Ovary (tissue), 9 donors: ENCODE data around the gene RYR1. TPM values are rescaled to one million over a fixed set of nuclear protein-coding genes. Genes with fewer than 3 reads are reported as not detected.

Experiments
- DNase-seq, 5 donors: peaks; one replicate each; pipeline ENCODE4 v3.0.0-alpha.2; 2019 to 2020
- H3K27ac ChIP-seq, 2 donors: fragments of 200-600 bp; one replicate each; pipeline versions ENCODE4 v1.5.1 to v1.8.0; 2019 to 2022
- H3K27me3 ChIP-seq: fragments of 200-600 bp; one replicate; pipeline ENCODE4 v1.8.0; 2022
- H3K36me3 ChIP-seq: fragments of 200-600 bp; sonication (generic); one replicate; pipeline ENCODE4 v1.5.1; 2019
- H3K4me1 ChIP-seq: one replicate; pipeline ENCODE4 v1.8.1; 2013; ENCODE audit warnings: mild to moderate bottlenecking, moderate library complexity; ENCODE audit not compliant: insufficient read depth
- H3K4me3 ChIP-seq: fragments of 200-600 bp; sonication (generic); one replicate; pipeline ENCODE4 v1.5.1; 2017
- H3K9me3 ChIP-seq, 2 donors: fragments of 200-600 bp in 1 of 2; sonication (generic) in 1 of 2; one replicate each; pipeline versions ENCODE4 v1.5.1 to v1.8.1; 2013 to 2019; ENCODE audit warnings: mild to moderate bottlenecking in 1 of 2, moderate library complexity in 1 of 2
- CTCF ChIP-seq, 3 donors: fragments of 450-650 bp in 2 of 3; fragments of 200-600 bp in 1 of 3; IDR thresholded peaks; one replicate each; pipeline versions ENCODE4 v1.5.1 to v1.8.0; 2016 to 2022; ENCODE audit warnings: antibody characterized with exemption in 3 of 3, mild to moderate bottlenecking in 1 of 3
- EP300 ChIP-seq: sonication (generic); formaldehyde crosslinking; IDR thresholded peaks from one replicate; pipeline ENCODE4 v1.6.1; 2017; ENCODE audit warnings: antibody characterized with exemption
- POLR2A ChIP-seq: fragments of 450-650 bp; IDR thresholded peaks from one replicate; pipeline ENCODE4 v1.6.1; 2017; ENCODE audit warnings: antibody characterized with exemption, mild to moderate bottlenecking, moderate library complexity
- WGBS, 3 donors: extraction: QIAGEN DNeasy Blood & Tissue Kit in 1 of 3; methylation state at CpG; one replicate each; pipeline versions ENCODE4 v1.1.5 to v1.1.7; 2013 to 2017; 5-methylcytosine and 5-hydroxymethylcytosine counted together
- intact Hi-C, 4 donors: fragments of 100-400 bp; cut with DNase I; formaldehyde crosslinking; loops; one replicate each; pipeline versions ENCODE4 v1.11.0 to v1.15.1; 2022 to 2023
- polyA plus RNA-seq, 2 donors: library from polyadenylated mRNA; stranded (reverse); fragments of 200-250 nt in 1 of 2; fragments of 350-450 nt in 1 of 2; fragmentation: Illumina TruSeq in 1 of 2; extraction: RNeasy Lipid Tissue Mini Kit (QIAGEN cat#74804) in 1 of 2; gene quantifications; one replicate each; pipeline ENCODE4 v1.2.3, GENCODE V29; 2013 to 2014
- total RNA-seq, 7 donors: library from RNA; depleted of rRNA in 2 of 7; stranded (reverse); fragments of >200 nt in 2 of 7; fragmentation: NEBNext Ultra II Directional in 3 of 7; extraction: Animal tissue kit (Norgen Biotek cat#: 25700) in 3 of 7; gene quantifications; one replicate each; pipeline versions ENCODE4 v1.1.0 to v1.2.4, GENCODE V29; 2016 to 2023
- donor health status: DM: no; HTN: no; CAD: no; lungs with moderate emphysema.
- donor health status: DM: no; HTN: no; CAD: no.
- donor health status: Bipolar disorder and iron deficiency.
- donor health status: DM: yes; HTN: yes; CAD: no.
- donor health status: DM: no; HTN: no; CAD: no.
- donor health status: DM: yes; HTN: yes; CAD: no.

Gene RYR1
- total and polyA plus RNA-seq, 9 donors = 0.57 to 2.6 (median 1.0) TPM

- WGBS, 3 donors = 56 to 58% (median 57%) methylated on average over 14 of the region's 14 CpGs
- no peaks in the 10 kb centered on the region for H3K4me1 ChIP-seq
- intact Hi-C loops = no loop called here
Observed at GRCh38 chr19:38429055-38429810, 4.3 kb upstream of the RYR1 start.

GRCh38 chr19:38429811-38430156 lies 3.7 kb upstream of the RYR1 start:
- TF ChIP-seq POLR2A (no peak), CTCF (IDR thresholded peaks at IDR 0.05) (no peak), EP300 (no peak)
- DNase-seq = no peak
- Histone ChIP-seq H3K9me3 (no peaks in the 10 kb centered on the region), H3K4me3 (no peak overlapping the region), H3K4me1 (no peaks in the 10 kb centered on the region), H3K36me3 (no peaks in the 10 kb centered on the region), H3K27me3 (no peaks in the 10 kb centered on the region), H3K27ac (no peak overlapping the region)
- 66 to 80% (median 76%) methylated on average over 2 of the region's 2 CpGs for WGBS, 3 donors
- intact Hi-C loops = no loop called here

More at GRCh38 chr19:38429055-38429810, 4.3 kb upstream of the RYR1 start:
- TF ChIP-seq EP300 = no peak
- TF ChIP-seq CTCF (IDR thresholded peaks at IDR 0.05) = no peak
- TF ChIP-seq POLR2A = no peak
- no peak for DNase-seq
- H3K27me3 ChIP-seq = no peaks in the 10 kb centered on the region
- no peak overlapping the region for H3K27ac ChIP-seq
- H3K9me3 ChIP-seq = no peaks in the 10 kb centered on the region
- no peak overlapping the region for H3K4me3 ChIP-seq
- H3K36me3 ChIP-seq = no peaks in the 10 kb centered on the region

GRCh38 chr19:38430931-38431330 lies 2.6 kb upstream of the RYR1 start:
- intact Hi-C loops = no loop called here
- 75 to 77% (median 76%) methylated on average over 7 of the region's 7 CpGs for WGBS, 3 donors
- H3K27me3 ChIP-seq = no peaks in the 10 kb centered on the region
- TF ChIP-seq CTCF (IDR thresholded peaks at IDR 0.05) = no peak
- no peak for TF ChIP-seq EP300
- no peak overlapping the region for H3K4me3 ChIP-seq
- no peaks in the 10 kb centered on the region for H3K4me1 ChIP-seq
- no peaks in the 10 kb centered on the region for H3K9me3 ChIP-seq
- DNase-seq = no peak
- H3K36me3 ChIP-seq = no peaks in the 10 kb centered on the region
- H3K27ac ChIP-seq = no peak overlapping the region

GRCh38 chr19:38434549-38435051 lies 1.1 kb downstream of the RYR1 start:
- Histone ChIP-seq H3K27ac (no peak overlapping the region), H3K9me3 (no peaks in the 10 kb centered on the region), H3K27me3 (no peaks in the 10 kb centered on the region), H3K4me3 (no peak overlapping the region), H3K4me1 (no peaks in the 10 kb centered on the region), H3K36me3 (no peaks in the 10 kb centered on the region)
- DNase-seq = no peak
- 9 to 14% (median 9%) methylated on average over 12 to 13 of the region's 13 CpGs for WGBS, 3 donors
- intact Hi-C loops = no loop called here
- TF ChIP-seq POLR2A = no peak
- no peak for TF ChIP-seq CTCF (IDR thresholded peaks at IDR 0.05)
- no peak for TF ChIP-seq EP300
